H54 (cell line): ENCODE results near the gene BGN.

Experiments
- DNase-seq: peaks from one replicate; pipeline ENCODE4 v3.0.0; 2011; ENCODE audit warnings: low spot score, mixed read lengths; ENCODE audit not compliant: insufficient read length
- FAIRE-seq: peaks from 3 replicates; lab custom pipeline; 2011; peaks lifted over from hg19 to GRCh38; lab: Jason Lieb, UNC
- POLR2A ChIP-seq: IDR thresholded peaks from 2 replicates; pipeline ENCODE4 v1.6.1; 2011; ENCODE audit warnings: low read depth, mild to moderate bottlenecking, low read length

Gene BGN

DNA sequence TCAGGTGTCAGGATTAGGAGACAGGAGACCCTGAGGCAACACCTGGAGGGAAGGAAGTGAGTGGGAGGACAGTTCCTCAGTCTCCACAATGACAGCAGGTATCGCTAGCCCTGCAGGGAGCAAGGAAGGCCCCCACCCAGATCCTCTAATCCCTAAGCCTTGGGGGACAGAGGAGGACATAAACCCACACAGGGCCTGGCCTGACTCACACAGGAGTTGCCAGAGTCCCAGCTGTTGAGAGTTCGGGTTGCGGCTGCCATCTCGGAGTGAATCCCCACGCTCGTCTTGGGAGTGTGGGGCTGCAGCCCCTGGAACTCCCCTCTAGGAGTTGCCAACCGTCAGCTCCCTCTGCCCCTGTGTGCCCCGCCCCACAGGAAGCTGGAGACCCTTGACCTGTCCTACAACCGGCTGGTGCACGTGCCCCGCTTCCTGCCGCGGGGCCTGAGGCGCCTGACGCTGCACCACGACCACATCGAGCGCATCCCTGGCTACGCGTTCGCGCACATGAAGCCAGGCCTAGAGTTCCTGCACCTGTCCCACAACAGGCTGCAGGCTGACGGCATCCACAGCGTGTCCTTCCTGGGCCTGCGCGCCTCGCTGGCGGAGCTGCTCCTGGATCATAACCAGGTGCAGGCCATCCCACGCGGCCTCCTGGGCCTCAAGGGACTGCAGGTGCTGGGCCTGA lies 9.2 kb upstream of the BGN start:
- TF ChIP-seq POLR2A, result no peak
- FAIRE-seq, result no peak
- no peak for DNase-seq

DNA sequence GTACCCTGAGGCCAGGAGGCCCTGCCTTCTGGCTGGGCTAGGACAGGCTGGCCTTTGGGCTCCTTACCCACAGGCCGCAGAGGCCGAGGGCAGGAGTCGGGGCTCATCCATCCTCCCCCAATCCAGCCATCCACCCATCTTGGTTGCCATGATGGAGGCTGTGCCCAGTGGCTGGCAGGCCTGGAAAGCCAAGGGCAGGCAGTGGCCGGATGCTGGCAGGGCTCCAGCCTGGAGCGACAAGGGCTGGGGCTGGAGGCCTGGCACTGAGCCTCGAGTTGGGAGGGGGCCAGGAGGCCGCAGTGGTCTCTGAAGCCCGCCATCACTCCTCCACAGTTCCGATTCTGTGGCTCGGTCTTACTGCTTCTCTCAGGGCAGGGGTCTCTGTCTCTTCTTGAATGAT lies 8.6 kb upstream of the BGN start:
- FAIRE-seq, result no peak
- TF ChIP-seq POLR2A, result no peak
- no peak for DNase-seq

DNA sequence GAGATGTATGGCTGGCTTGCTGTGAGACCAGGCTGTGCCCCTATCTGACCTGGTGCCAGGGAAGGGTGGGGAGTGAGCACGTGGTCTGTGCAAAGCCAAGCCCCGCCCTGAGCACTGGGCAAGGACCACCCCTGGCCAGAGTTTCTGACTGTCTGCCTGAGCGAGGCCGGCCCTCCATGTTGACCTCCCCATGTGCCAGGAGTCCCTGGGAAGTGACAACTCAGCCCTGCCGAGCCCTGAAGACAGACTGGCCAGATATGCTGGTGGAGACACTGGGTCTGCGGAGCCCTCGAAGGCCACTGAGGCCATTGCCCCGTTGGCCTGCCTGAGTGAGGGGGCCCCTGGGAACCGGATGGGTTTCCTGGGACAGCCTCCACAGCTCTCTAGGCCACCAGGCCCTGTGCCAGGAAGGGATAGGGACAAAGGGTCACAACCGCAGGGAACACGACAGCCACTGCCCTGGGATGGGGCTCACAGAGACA lies 7.1 kb upstream of the BGN start:
- TF ChIP-seq POLR2A, result no peak
- DNase-seq, result no peak
- FAIRE-seq, result no peak

DNA sequence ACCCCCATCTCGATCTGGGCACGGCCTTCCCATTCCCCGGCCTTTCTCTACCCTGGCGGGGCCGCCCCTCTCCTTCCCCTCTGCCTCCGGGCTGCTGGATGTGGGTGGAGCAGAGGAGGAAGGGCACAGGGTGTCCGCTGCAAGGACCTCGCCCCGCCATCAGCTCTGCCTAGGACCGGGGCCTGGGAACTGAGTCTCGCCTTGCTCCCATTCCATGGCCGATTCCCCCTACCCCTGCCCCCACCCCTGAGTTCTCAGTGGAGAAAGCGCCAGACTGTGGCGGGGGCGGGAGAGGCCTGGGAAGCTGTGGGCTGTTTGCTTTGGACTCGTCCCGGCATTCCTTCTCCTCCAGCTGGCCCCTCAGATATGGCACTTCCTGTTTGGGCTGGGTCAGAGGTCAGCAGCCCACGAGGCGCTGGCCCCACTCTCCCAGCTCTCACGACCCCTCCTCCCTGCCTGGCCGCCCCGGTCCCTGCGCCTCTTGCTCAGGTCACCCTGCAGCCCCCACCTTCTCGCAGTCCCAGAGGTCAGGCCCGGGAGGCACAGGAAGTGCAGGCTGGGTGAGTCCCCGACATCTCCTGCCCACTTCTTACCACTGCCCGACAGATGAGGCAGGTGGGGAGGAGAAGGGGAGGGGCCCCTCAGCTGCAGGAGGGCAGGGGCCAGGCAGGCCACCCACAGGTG lies 6.4 kb upstream of the BGN start:
- DNase-seq (no peak), FAIRE-seq (no peak)
- no peak for TF ChIP-seq POLR2A

DNA sequence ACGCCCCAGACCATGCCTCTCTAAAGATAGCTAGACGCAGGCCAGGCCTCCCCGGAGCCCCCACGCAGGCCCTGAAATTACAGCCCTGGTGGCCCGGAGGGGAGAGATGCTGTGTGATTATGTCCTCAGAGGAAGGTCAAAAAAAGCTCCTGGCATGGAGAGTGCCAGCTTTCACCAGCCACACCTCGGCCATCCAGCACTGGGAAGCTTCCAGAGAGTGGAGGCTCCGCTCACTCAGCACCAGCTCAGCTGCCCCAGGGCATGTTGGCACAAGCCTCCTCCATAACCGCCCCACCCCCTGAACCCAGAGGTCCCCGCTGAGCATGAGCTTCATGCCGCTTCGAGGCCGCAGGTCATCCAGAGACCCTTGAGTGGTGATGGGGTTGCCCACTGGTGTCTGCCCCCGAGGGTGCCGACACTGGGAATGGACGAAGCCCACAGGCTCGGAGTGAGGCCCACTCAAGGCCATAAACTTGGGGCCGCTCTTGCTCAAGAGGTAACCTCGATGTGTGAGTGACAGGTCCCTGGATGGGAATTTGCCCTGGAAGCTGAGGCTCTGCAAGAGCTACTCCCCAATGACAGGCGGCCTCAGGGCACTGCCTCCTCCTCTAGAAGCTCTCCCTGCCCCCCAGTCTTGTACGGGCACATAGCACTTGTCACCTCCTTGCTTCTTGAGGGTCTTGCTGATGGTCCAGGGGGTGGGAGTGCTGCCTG lies 4.4 kb upstream of the BGN start:
- TF ChIP-seq POLR2A, result no peak
- DNase-seq, result no peak
- no peak for FAIRE-seq

DNA sequence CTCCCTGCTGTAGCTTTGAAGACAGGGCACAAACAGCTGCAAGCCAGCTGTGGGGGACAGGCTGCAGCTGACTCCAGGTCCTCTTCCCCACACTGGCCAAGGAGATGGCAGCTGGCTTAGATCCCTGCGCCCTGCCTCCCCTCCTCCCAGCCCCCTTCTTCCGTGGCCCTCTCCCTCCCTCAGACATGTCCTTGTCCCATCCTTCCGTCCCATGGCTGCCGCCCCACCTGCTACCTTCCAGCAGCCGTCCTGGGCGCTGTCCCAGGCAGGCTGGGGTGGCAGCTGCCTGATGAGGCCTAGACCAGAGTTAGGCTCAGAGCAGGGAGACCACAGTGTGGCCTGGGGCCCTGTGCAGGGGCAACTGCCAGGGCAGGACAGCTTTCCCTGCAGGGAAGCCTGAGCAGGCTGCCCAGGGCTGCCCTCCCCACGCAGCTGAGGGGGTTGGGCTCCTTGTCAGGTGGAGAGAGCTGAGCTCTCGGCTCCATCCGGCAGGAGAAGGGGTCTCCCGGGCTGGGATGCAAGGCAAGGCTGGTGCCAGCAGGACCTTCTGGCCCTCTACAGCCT lies 3.3 kb upstream of the BGN start:
- no peak for FAIRE-seq
- TF ChIP-seq POLR2A, result no peak

DNA sequence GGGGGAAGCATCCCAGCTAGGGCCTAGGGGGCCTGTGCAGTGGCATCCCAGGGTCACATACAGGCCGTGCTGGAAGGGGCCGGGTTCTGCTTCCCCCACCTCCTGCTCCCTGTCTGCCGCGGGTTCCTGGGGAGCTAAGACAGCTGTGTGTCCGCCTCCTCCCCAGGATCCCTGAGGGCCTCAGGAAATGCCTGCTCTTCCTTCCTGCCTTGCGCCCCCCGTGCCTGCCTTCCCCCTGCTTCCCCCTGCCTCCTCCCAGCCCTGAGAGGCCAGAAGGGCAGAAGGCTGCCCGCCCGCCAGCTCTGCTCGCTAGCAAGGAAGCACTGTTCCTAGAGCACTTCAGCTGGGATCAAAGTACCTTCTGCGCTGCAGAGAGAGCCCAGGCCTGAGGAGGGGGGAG lies 2.9 kb upstream of the BGN start:
- DNase-seq (no peak), FAIRE-seq (no peak)
- no peak for TF ChIP-seq POLR2A

More for the DNA sequence above, 3.3 kb upstream of the BGN start:
- DNase-seq, result no peak

DNA sequence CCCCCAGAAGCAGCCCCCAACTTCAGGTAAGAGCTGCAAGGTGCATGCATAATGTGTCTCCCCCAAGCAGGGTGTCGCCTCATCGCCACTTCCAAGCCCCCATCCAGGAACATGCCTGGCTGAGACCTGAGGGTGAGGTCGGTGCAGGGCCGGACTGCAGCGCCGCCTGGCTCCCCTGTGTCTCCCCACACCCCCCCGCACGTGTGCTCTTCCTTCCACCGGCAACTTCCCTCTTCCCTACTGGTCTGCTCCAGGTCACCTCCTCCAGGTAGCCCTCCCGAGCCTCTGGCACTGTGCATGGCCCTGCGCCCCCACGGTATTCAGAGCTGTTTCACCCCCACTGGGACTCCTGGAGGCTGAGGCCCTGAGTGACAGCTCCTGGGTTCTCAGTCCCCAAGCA lies 2.2 kb upstream of the BGN start:
- no peak for FAIRE-seq
- no peak for DNase-seq
- no peak for TF ChIP-seq POLR2A

DNA sequence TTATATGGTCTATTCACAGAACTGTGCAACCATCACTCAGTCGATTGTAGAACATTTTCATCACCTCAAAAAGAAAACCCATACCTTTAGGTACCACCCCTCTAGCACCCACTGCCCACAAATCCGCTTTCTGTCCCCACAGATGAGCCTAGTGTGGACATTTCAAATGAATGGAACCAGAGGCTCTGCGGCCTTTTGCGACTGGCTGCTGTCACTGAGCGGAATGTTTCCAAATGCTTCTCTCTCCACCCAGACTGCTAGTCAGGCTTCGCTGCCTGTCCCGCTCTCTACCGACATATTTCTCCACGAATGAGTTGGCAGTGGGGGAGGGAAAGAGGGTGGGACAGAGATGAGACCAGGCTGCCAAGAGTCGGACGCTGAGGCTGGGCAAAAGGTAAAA lies 1.7 kb upstream of the BGN start:
- FAIRE-seq (no peak), DNase-seq (no peak)
- no peak for TF ChIP-seq POLR2A

DNA sequence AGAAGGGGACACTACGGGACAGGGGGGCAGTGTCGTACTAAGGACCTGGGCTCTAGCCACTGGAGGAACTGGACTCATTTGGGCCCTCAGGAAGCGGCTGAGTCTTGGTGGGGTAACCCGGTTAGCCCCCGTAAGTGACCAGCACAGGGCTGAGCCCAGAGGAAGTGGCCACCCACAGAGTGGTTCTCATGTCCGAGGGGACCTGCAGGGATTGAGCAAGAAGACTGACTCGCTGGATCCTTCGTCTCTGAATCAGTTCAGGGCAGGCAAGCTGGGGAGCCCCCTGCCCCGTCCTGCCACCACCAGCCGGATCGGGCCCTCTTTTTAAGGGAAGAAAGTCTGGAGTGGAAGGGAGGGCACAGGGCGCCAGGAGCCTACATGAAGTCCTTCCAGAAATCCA lies 719 bp upstream of the BGN start:
- no peak for FAIRE-seq
- no peak for DNase-seq
- no peak for TF ChIP-seq POLR2A

DNA sequence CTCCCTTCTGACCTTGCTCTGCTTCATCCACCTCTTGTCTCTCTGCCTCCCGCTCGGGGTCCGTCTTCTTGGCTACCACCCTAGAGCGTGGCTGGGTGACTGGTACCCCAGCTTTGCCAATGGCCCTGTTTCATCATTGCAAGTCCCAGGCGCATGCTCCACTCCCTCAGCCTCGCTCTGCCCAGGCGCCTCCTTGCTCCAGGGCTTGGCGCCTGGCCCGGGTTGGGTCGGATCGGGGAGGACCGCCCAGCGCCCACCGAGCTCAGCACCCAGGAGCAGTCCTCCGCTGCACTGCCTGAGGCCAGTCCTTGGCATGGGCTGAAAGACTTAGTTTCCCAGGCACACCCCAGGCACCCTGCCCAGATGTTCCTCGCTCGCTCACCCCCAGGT lies 577 bp downstream of the BGN start:
- no peak for TF ChIP-seq POLR2A
- no peak for FAIRE-seq
- no peak for DNase-seq

DNA sequence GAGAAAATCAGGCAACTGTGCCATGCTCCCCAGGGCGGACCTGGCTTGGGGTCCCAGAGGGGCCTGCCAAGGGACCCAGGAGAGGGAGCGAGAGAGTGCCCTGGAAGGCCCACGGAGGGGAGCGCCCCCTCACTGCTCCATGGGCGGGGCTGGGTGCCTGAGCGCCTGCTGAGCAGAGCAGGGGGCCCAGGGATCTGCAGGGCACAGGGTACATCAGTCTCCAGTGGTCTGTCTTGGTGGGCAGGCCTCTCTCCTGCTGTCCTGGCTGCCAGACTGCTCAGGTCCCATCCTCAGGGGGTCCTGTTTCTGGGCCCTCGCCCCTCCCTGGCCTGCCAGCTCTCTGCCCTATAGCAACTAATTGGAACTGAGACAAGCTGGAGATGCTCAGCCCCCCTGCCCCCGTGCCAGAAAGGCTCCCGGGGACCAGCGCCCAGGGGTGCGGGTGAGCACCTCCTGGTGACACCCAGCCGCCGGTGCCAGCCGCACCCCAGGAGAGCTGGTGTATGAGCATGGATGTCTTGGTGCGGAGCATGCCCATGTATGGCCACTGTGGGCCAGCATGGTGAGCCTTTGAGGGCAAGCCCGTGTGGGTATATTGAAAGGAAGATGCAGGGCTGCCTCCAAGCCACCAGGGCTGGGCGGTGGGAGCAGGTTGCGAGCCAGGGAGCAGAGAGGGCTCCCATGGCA lies 1.3 kb downstream of the BGN start:
- no peak for TF ChIP-seq POLR2A
- FAIRE-seq (no peak), DNase-seq (no peak)

DNA sequence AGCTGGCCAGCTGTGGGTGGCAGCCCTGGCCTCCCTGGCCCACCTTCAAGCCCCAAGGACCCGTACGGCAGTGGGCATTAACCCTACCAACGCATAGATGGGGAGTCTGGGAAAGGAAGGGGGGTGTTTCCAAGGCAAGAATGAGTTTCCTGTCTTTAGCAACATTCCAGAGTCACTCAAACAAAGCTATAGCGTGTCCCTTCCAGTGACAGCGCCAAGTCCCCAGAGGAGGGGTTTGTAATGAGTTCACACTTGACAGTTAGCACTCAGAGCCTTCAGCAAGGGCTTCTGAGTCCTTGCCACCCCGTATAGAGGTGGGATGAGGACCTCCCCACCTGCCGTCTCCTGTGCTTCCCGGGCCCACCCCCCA lies 1.8 kb downstream of the BGN start:
- FAIRE-seq (no peak), DNase-seq (no peak)
- no peak for TF ChIP-seq POLR2A

DNA sequence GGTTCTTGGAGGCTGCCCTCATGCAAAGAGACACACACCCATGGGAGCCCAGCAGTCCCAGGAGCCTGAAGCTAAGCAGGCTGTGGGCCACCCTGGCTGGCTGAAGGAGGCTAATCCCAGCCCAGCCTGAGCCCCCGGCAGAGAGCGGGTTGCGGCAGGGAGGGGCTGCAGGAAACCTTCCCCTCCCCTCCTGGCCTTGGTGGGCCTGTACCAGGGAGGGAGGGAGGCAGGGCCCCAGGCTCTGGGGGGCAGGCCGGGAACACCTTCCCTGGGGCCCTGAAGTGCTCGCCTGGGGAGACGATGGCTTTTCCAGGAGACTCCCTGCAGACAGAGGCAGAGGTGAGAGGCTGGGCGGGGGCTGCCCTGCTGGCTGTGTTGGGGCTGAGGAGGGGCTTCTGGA lies 3.7 kb downstream of the BGN start:
- DNase-seq (no peak), FAIRE-seq (no peak)
- no peak for TF ChIP-seq POLR2A
